Measurements from ENCODE around the gene ATP2B1. TPM values are rescaled to one million over a fixed set of nuclear protein-coding genes. Genes with fewer than 3 reads are reported as not detected.

Gene ATP2B1
- total RNA-seq: 10 to 100 TPM; 15.5 to 20.6 TPM

DNA sequence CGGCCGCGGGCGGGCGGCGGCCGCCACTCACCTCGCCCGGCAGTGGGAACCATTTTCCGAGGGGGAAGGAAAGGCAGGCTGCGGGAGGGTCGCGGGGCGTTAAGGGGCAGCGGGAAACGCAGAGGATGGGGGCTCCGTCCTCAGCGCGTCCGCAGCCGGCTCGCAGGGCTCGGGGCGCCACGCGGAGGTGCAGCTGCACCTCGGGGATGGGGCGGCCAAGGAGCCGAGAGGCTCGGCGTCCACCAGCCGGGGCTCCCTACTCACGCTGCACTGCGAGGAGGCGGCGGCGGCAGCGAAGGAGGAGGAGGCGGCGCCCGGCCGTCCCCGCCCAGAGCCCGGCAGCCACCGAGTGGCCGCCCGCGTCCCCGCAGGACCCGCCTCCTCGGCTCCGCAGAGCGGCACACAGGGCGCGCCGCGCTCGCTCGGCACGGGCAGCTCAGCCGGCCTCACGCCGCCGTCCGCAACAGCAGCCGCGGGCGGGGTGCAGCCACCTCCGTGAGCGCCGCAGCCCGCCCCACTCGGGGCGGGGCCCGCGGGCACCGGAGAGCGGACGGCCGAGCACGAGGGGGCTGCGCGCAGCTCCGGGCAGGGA, at the start of gene ATP2B1:
Gene ATP2B1, minus strand, starts transcription at position 274 of the 592 bp plus-strand sequence. CDS start 52,952 bp downstream, outside the sequence.

Small RNAs within 50 kb of the gene (small RNA-seq; reads per million reads assigned to genes)
- gene AC025034.2 (0 reads per million in 2 donors), gene RNA5SP365 (0.17 to 0.26 reads per million in 2 donors), gene RNU6-148P (0 reads per million in 2 donors)

Other genes starting within 250 kb of the ATP2B1 start
- 1 to 10 TPM; 7.2 to 7.3 TPM for gene GALNT4, start 184.0 kb downstream of the ATP2B1 start, total RNA-seq
- 10 to 100 TPM; 12.4 to 20.0 TPM for gene POC1B, start 182.8 kb downstream of the ATP2B1 start, total RNA-seq

All from melanocyte of skin (primary cell).